ENCODE data around the gene FUT8. TPM values are rescaled to one million over a fixed set of nuclear protein-coding genes. Genes with fewer than 3 reads are reported as not detected.

Gene FUT8
- total and polyA plus RNA-seq, 4 donors, result 1.1 to 14.1 (median 4.0) TPM

- no peaks in the 10 kb centered on the region for H3K27me3 ChIP-seq (ENCODE audit: control insufficient read depth in 4 of 4, insufficient read depth in 4 of 4, low read length in 3 of 4)
- no peak for DNase-seq (ENCODE audit: low spot score)
- no peak for TF ChIP-seq EGR1 (IDR thresholded peaks at IDR 0.05; ENCODE audit: low read depth in 2 of 2)
- TF ChIP-seq MAX (IDR thresholded peaks at IDR 0.05), result no peak
- no peak for TF ChIP-seq FOXA1 (IDR thresholded peaks at IDR 0.05)
- no peak for TF ChIP-seq FOXA2 (IDR thresholded peaks at IDR 0.05)
- TF ChIP-seq JUND (IDR thresholded peaks at IDR 0.05), result no peak
- TF ChIP-seq GABPA (IDR thresholded peaks at IDR 0.05 in 1 of 2, conservative IDR thresholded peaks at IDR 0.05 in 1 of 2), result no peak
- TF ChIP-seq, protein P1, sequence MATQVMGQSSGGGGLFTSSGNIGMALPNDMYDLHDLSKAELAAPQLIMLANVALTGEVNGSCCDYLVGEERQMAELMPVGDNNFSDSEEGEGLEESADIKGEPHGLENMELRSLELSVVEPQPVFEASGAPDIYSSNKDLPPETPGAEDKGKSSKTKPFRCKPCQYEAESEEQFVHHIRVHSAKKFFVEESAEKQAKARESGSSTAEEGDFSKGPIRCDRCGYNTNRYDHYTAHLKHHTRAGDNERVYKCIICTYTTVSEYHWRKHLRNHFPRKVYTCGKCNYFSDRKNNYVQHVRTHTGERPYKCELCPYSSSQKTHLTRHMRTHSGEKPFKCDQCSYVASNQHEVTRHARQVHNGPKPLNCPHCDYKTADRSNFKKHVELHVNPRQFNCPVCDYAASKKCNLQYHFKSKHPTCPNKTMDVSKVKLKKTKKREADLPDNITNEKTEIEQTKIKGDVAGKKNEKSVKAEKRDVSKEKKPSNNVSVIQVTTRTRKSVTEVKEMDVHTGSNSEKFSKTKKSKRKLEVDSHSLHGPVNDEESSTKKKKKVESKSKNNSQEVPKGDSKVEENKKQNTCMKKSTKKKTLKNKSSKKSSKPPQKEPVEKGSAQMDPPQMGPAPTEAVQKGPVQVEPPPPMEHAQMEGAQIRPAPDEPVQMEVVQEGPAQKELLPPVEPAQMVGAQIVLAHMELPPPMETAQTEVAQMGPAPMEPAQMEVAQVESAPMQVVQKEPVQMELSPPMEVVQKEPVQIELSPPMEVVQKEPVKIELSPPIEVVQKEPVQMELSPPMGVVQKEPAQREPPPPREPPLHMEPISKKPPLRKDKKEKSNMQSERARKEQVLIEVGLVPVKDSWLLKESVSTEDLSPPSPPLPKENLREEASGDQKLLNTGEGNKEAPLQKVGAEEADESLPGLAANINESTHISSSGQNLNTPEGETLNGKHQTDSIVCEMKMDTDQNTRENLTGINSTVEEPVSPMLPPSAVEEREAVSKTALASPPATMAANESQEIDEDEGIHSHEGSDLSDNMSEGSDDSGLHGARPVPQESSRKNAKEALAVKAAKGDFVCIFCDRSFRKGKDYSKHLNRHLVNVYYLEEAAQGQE (IDR thresholded peaks at IDR 0.05), result no peak
- TF ChIP-seq NR2F2 (IDR thresholded peaks at IDR 0.05), result no peak
- TF ChIP-seq HNF4G (IDR thresholded peaks at IDR 0.05), result no peak
- no peak for TF ChIP-seq YY1 (IDR thresholded peaks at IDR 0.05)
- TF ChIP-seq, protein P2, sequence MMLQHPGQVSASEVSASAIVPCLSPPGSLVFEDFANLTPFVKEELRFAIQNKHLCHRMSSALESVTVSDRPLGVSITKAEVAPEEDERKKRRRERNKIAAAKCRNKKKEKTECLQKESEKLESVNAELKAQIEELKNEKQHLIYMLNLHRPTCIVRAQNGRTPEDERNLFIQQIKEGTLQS (IDR thresholded peaks at IDR 0.05), result no peak
- TF ChIP-seq SP1 (IDR thresholded peaks at IDR 0.05), result no peak
- H3K27ac ChIP-seq (ENCODE audit: low read depth in 1 of 2, low read length in 2 of 2), result no peak overlapping the region
- no peaks in the 10 kb centered on the region for H3K36me3 ChIP-seq (ENCODE audit: control insufficient read depth in 4 of 4, insufficient read depth in 3 of 4, low read depth in 1 of 4, low read length in 3 of 4)
- no peak overlapping the region for H3K9ac ChIP-seq (ENCODE audit: low read depth in 1 of 2, low read length in 2 of 2)
- H3K9me3 ChIP-seq (ENCODE audit: control insufficient read depth in 4 of 4, low read length in 3 of 4), result no peaks in the 10 kb centered on the region
- 93% methylated on average over 3 of the region's 3 CpGs for whole genome bisulfite sequencing
- no peak overlapping the region for H3K4me3 ChIP-seq (ENCODE audit: low read depth in 1 of 3, low read length in 3 of 3)
- peaks cover 0 to 22% (median 10%) of the 10 kb centered on the region in 4 donors for H3K4me1 ChIP-seq (ENCODE audit: control insufficient read depth in 4 of 4, insufficient read depth in 4 of 4, low read length in 3 of 4)
Observed at GRCh38 chr14:65415613-65416012, 3.1 kb downstream of the FUT8 start.

GRCh38 chr14:65419593-65420252 lies 7.2 kb downstream of the FUT8 start:
- DNase-seq (ENCODE audit: low spot score), result no peak
- H3K9me3 ChIP-seq (ENCODE audit: control insufficient read depth in 4 of 4, low read length in 3 of 4), result no peaks in the 10 kb centered on the region
- no peak overlapping the region for H3K9ac ChIP-seq (ENCODE audit: low read depth in 1 of 2, low read length in 2 of 2)
- no peak overlapping the region for H3K4me3 ChIP-seq (ENCODE audit: low read depth in 1 of 3, low read length in 3 of 3)
- no peak for TF ChIP-seq RAD21 (IDR thresholded peaks at IDR 0.05)
- no peak for TF ChIP-seq SP1 (IDR thresholded peaks at IDR 0.05)
- TF ChIP-seq JUND (IDR thresholded peaks at IDR 0.05), result no peak
- TF ChIP-seq, protein P3, sequence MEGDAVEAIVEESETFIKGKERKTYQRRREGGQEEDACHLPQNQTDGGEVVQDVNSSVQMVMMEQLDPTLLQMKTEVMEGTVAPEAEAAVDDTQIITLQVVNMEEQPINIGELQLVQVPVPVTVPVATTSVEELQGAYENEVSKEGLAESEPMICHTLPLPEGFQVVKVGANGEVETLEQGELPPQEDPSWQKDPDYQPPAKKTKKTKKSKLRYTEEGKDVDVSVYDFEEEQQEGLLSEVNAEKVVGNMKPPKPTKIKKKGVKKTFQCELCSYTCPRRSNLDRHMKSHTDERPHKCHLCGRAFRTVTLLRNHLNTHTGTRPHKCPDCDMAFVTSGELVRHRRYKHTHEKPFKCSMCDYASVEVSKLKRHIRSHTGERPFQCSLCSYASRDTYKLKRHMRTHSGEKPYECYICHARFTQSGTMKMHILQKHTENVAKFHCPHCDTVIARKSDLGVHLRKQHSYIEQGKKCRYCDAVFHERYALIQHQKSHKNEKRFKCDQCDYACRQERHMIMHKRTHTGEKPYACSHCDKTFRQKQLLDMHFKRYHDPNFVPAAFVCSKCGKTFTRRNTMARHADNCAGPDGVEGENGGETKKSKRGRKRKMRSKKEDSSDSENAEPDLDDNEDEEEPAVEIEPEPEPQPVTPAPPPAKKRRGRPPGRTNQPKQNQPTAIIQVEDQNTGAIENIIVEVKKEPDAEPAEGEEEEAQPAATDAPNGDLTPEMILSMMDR (IDR thresholded peaks at IDR 0.05; ENCODE audit: low read depth, low read length, missing input control), result no peak
- TF ChIP-seq GABPA (IDR thresholded peaks at IDR 0.05 in 1 of 2, conservative IDR thresholded peaks at IDR 0.05 in 1 of 2), result no peak
- TF ChIP-seq, protein P1 (IDR thresholded peaks at IDR 0.05), result no peak
- TF ChIP-seq YY1 (IDR thresholded peaks at IDR 0.05), result no peak
- no peak for TF ChIP-seq EGR1 (IDR thresholded peaks at IDR 0.05; ENCODE audit: low read depth in 2 of 2)
- no peak for TF ChIP-seq FOXA1 (IDR thresholded peaks at IDR 0.05)
- no peak for TF ChIP-seq HNF4G (IDR thresholded peaks at IDR 0.05)
- no peak for TF ChIP-seq NR2F2 (IDR thresholded peaks at IDR 0.05)
- TF ChIP-seq TAF1 (conservative IDR thresholded peaks at IDR 0.05), result no peak
- no peak for TF ChIP-seq MAX (IDR thresholded peaks at IDR 0.05)
- TF ChIP-seq RXRA (IDR thresholded peaks at IDR 0.05), result no peak
- TF ChIP-seq, protein P2 (IDR thresholded peaks at IDR 0.05), result no peak
- H3K4me1 ChIP-seq (ENCODE audit: control insufficient read depth in 4 of 4, insufficient read depth in 4 of 4, low read length in 3 of 4), result no peaks in the 10 kb centered on the region
- 81% methylated on average over 5 of the region's 5 CpGs for WGBS
- H3K27ac ChIP-seq (ENCODE audit: low read depth in 1 of 2, low read length in 2 of 2), result no peak overlapping the region
- no peaks in the 10 kb centered on the region for H3K27me3 ChIP-seq (ENCODE audit: control insufficient read depth in 4 of 4, insufficient read depth in 4 of 4, low read length in 3 of 4)
- no peaks in the 10 kb centered on the region for H3K36me3 ChIP-seq (ENCODE audit: control insufficient read depth in 4 of 4, insufficient read depth in 3 of 4, low read depth in 1 of 4, low read length in 3 of 4)

All from liver (tissue), 9 donors.